Vagina (tissue), 2 donors: ENCODE data around the gene ADAMTS15. TPM values are rescaled to one million over a fixed set of nuclear protein-coding genes. Genes with fewer than 3 reads are reported as not detected.

Source experiments
- DNase-seq, 2 donors: peaks; one replicate each; pipeline ENCODE4 v3.0.0-alpha.2; 2017; ENCODE audit errors: extremely low spot score in 2 of 2
- H3K27ac ChIP-seq: fragments of 200-600 bp; sonication (generic); one replicate; pipeline ENCODE4 v1.5.1; 2019
- H3K27me3 ChIP-seq: fragments of 200-600 bp; sonication (generic); one replicate; pipeline ENCODE4 v1.5.1; 2019
- H3K36me3 ChIP-seq, 2 donors: fragments of 200-600 bp; sonication (generic); one replicate each; pipeline ENCODE4 v1.5.1; 2017 to 2019
- H3K4me1 ChIP-seq: fragments of 200-600 bp; sonication (generic); one replicate; pipeline ENCODE4 v1.5.1; 2019
- H3K4me3 ChIP-seq, 2 donors: fragments of 200-600 bp; sonication (generic); 1 replicate in 1 of 2; 2 replicates in 1 of 2; pipeline ENCODE4 v1.5.1; 2016 to 2019
- H3K9me3 ChIP-seq: fragments of 200-600 bp; sonication (generic); one replicate; pipeline ENCODE4 v1.5.1; 2019
- CTCF ChIP-seq, 3 experiments: fragments of 450-650 bp in 2 of 3; fragments of 200-600 bp in 1 of 3; sonication (generic) in 1 of 3; IDR thresholded peaks; one replicate each; pipeline ENCODE4 v1.5.1; 2017 to 2019; ENCODE audit warnings: antibody characterized with exemption in 3 of 3, mild to moderate bottlenecking in 2 of 3, moderate library complexity in 2 of 3
- POLR2A ChIP-seq, 2 donors: fragments of 450-650 bp; IDR thresholded peaks; one replicate each; pipeline ENCODE4 v1.6.1; 2017; ENCODE audit warnings: antibody characterized with exemption in 2 of 2, mild to moderate bottlenecking in 2 of 2, moderate library complexity in 2 of 2
- POLR2AphosphoS5 ChIP-seq, 2 donors: sonication (generic); formaldehyde crosslinking; IDR thresholded peaks; one replicate each; pipeline ENCODE4 v1.9.0; 2017; ENCODE audit warnings: antibody characterized with exemption in 2 of 2, mild to moderate bottlenecking in 2 of 2, low read depth in 1 of 2; ENCODE audit not compliant: insufficient read depth in 1 of 2
- intact Hi-C: fragments of 100-400 bp; cut with DNase I; formaldehyde crosslinking; loops from one replicate; pipeline ENCODE4 v1.15.1; 2023
- total RNA-seq: library from RNA; depleted of rRNA; stranded (reverse); fragments of >200 nt; gene quantifications from one replicate; pipeline ENCODE4 v1.2.3, GENCODE V29; 2016

The ADAMTS15 gene
- total RNA-seq, 1 donor from 2014 or later: 12.0 TPM

GRCh38 chr11:130455483-130456127 is 7.2 kb downstream of the ADAMTS15 start:
- H3K9me3 ChIP-seq: no peaks in the 10 kb centered on the region
- intact Hi-C loops: no loop called here
- H3K27ac ChIP-seq: no peak overlapping the region
- TF ChIP-seq CTCF (IDR thresholded peaks at IDR 0.05) (no peak), POLR2AphosphoS5 (IDR thresholded peaks at IDR 0.05; ENCODE audit: insufficient read depth in 1 of 2, low read depth in 1 of 2) (no peak), POLR2A (IDR thresholded peaks at IDR 0.05) (no peak)
- H3K4me1 ChIP-seq: peaks cover 18% of the 10 kb centered on the region
- H3K36me3 ChIP-seq: no peaks in the 10 kb centered on the region
- H3K27me3 ChIP-seq: no peaks in the 10 kb centered on the region
- no peak overlapping the region for H3K4me3 ChIP-seq
- no peak for DNase-seq

GRCh38 chr11:130456286-130456685 is 7.8 kb downstream of the ADAMTS15 start:
- Histone ChIP-seq H3K4me3 (no peak overlapping the region), H3K27me3 (no peaks in the 10 kb centered on the region), H3K27ac (no peak overlapping the region), H3K9me3 (no peaks in the 10 kb centered on the region), H3K36me3 (no peaks in the 10 kb centered on the region), H3K4me1 (peaks cover 14% of the 10 kb centered on the region)
- TF ChIP-seq POLR2AphosphoS5 (IDR thresholded peaks at IDR 0.05; ENCODE audit: insufficient read depth in 1 of 2, low read depth in 1 of 2) (no peak), POLR2A (IDR thresholded peaks at IDR 0.05) (no peak), CTCF (IDR thresholded peaks at IDR 0.05) (no peak)
- DNase-seq: no peak
- intact Hi-C loops: no loop called here

- no peaks in the 10 kb centered on the region for H3K9me3 ChIP-seq
- no peaks in the 10 kb centered on the region for H3K36me3 ChIP-seq
- no peak for TF ChIP-seq CTCF (IDR thresholded peaks at IDR 0.05)
- TF ChIP-seq POLR2A (IDR thresholded peaks at IDR 0.05): no peak
- no peak for TF ChIP-seq POLR2AphosphoS5 (IDR thresholded peaks at IDR 0.05; ENCODE audit: insufficient read depth in 1 of 2, low read depth in 1 of 2)
- H3K27me3 ChIP-seq: no peaks in the 10 kb centered on the region
- peaks cover 8% of the 10 kb centered on the region for H3K4me1 ChIP-seq
- no peak for DNase-seq
- intact Hi-C loops: no loop called here
- H3K27ac ChIP-seq: no peak overlapping the region
- no peak overlapping the region for H3K4me3 ChIP-seq
Measured at GRCh38 chr11:130457623-130458409, 9.4 kb downstream of the ADAMTS15 start.

- Histone ChIP-seq H3K27ac (no peak overlapping the region), H3K36me3 (no peaks in the 10 kb centered on the region), H3K4me3 (no peak overlapping the region), H3K9me3 (no peaks in the 10 kb centered on the region), H3K4me1 (peaks cover 8% of the 10 kb centered on the region), H3K27me3 (no peaks in the 10 kb centered on the region)
- intact Hi-C loops: no loop called here
- no peak for DNase-seq
- TF ChIP-seq CTCF (IDR thresholded peaks at IDR 0.05) (no peak), POLR2AphosphoS5 (IDR thresholded peaks at IDR 0.05; ENCODE audit: insufficient read depth in 1 of 2, low read depth in 1 of 2) (no peak), POLR2A (IDR thresholded peaks at IDR 0.05) (no peak)
Measured at GRCh38 chr11:130458410-130458729, 9.9 kb downstream of the ADAMTS15 start.

- no peak overlapping the region for H3K27ac ChIP-seq
- H3K36me3 ChIP-seq: no peaks in the 10 kb centered on the region
- no peak overlapping the region for H3K4me3 ChIP-seq
- no peaks in the 10 kb centered on the region for H3K9me3 ChIP-seq
- intact Hi-C loops: no loop called here
- H3K27me3 ChIP-seq: no peaks in the 10 kb centered on the region
- no peak for DNase-seq
- H3K4me1 ChIP-seq: peaks cover 6% of the 10 kb centered on the region
- TF ChIP-seq POLR2A (IDR thresholded peaks at IDR 0.05) (no peak), POLR2AphosphoS5 (IDR thresholded peaks at IDR 0.05; ENCODE audit: insufficient read depth in 1 of 2, low read depth in 1 of 2) (no peak), CTCF (IDR thresholded peaks at IDR 0.05) (no peak)
Measured at GRCh38 chr11:130459521-130459920, 11.1 kb downstream of the ADAMTS15 start.
